ENCODE measurements around the gene SIRPB1.
"Not testable (repeated sequence)": the region's sequence is repeated elsewhere in the genome, so short reads cannot be mapped to it uniquely, and the experiment has no call there.

Gene SIRPB1

GRCh38 chr20:1576641-1577040, 43.2 kb downstream of the SIRPB1 start:
- Mint-ChIP-seq H3K27me3 (ENCODE audit: low read depth) (no peaks in the 10 kb centered on the region), H3K27ac (no peak overlapping the region), H3K4me3 (no peak overlapping the region), H3K4me1 (no peaks in the 10 kb centered on the region), H3K36me3 (ENCODE audit: low read depth) (no peaks in the 10 kb centered on the region), H3K9me3 (no peaks in the 10 kb centered on the region)
- TF ChIP-seq CTCF (IDR thresholded peaks at IDR 0.05; ENCODE audit: unreplicated experiment in 3 of 3) = no peak

- not testable (repeated sequence) for H3K4me3 Mint-ChIP-seq; H3K4me1 Mint-ChIP-seq; H3K27ac Mint-ChIP-seq; H3K9me3 Mint-ChIP-seq; H3K27me3 Mint-ChIP-seq (ENCODE audit: low read depth); H3K36me3 Mint-ChIP-seq (ENCODE audit: low read depth)
Measured at GRCh38 chr20:1576003-1576402, 43.8 kb downstream of the SIRPB1 start.

- not testable (repeated sequence) for H3K4me1 Mint-ChIP-seq; H3K36me3 Mint-ChIP-seq (ENCODE audit: low read depth); H3K9me3 Mint-ChIP-seq; H3K4me3 Mint-ChIP-seq; H3K27ac Mint-ChIP-seq
- H3K27me3 Mint-ChIP-seq (ENCODE audit: low read depth) = peaks cover 10% of the 10 kb centered on the region
Measured at GRCh38 chr20:1571583-1571982, 48.2 kb downstream of the SIRPB1 start.
